HepG2 (cell line): ENCODE data around the gene THRAP3.

Experiments
- ARID2 ChIP-seq: sonication (generic); formaldehyde crosslinking; IDR thresholded peaks from 2 replicates; pipeline ENCODE4 v1.8.1; 2022; ENCODE audit warnings: mild to moderate bottlenecking, missing genetic modification reagents, borderline replicate concordance
- BCL3 ChIP-seq: sonication (generic); formaldehyde crosslinking; IDR thresholded peaks from 2 replicates; pipeline ENCODE4 v1.5.1; 2020; ENCODE audit warnings: mild to moderate bottlenecking, missing genetic modification reagents, moderate library complexity
- CTCF ChIP-seq: sonication (generic); formaldehyde crosslinking; IDR thresholded peaks from 2 replicates; pipeline ENCODE4 v1.5.0; 2020; ENCODE audit warnings: mild to moderate bottlenecking, missing genetic modification reagents, moderate library complexity
- MIER3 ChIP-seq: IDR thresholded peaks from 2 replicates; pipeline ENCODE4 v1.6.1; 2016; ENCODE audit warnings: missing compliant biosample characterization, borderline replicate concordance
- PHF8 ChIP-seq: sonication (generic); formaldehyde crosslinking; IDR thresholded peaks from 2 replicates; pipeline ENCODE4 v1.5.0; 2020; ENCODE audit warnings: missing genetic modification reagents
- POLR2A ChIP-seq, 2 experiments: IDR thresholded peaks; 2 replicates each; pipeline ENCODE4 v1.6.1; 2011; ENCODE audit warnings: low read depth in 2 of 2, low read length in 2 of 2, mild to moderate bottlenecking in 1 of 2, moderate library complexity in 1 of 2; ENCODE audit not compliant: insufficient read depth in 1 of 2
- SMAD9 ChIP-seq: sonication (generic); formaldehyde crosslinking; IDR thresholded peaks from 2 replicates; pipeline ENCODE4 v1.5.1; 2020; ENCODE audit warnings: mild to moderate bottlenecking, missing genetic modification reagents
- SMYD3 ChIP-seq: sonication (generic); formaldehyde crosslinking; IDR thresholded peaks from 2 replicates; pipeline ENCODE4 v1.8.1; 2023; ENCODE audit warnings: mild to moderate bottlenecking, missing genetic modification reagents
- SP2 ChIP-seq: sonication (generic); formaldehyde crosslinking; IDR thresholded peaks from 2 replicates; pipeline ENCODE4 v1.5.1; 2020; ENCODE audit warnings: mild to moderate bottlenecking, missing genetic modification reagents
- TCF7 ChIP-seq: sonication (generic); IDR thresholded peaks from 2 replicates; pipeline ENCODE4 v1.6.1; 2016; ENCODE audit warnings: antibody characterized with exemption, low read depth
- ZKSCAN5 ChIP-seq: sonication (generic); formaldehyde crosslinking; IDR thresholded peaks from 2 replicates; pipeline ENCODE4 v1.5.1; 2020; ENCODE audit warnings: mild to moderate bottlenecking, missing genetic modification reagents
- ZNF230 ChIP-seq: sonication (generic); formaldehyde crosslinking; IDR thresholded peaks from 2 replicates; pipeline ENCODE4 v1.4.0; 2020; ENCODE audit warnings: mild to moderate bottlenecking, missing genetic modification reagents
- ZNF549 ChIP-seq: sonication (generic); formaldehyde crosslinking; IDR thresholded peaks from 2 replicates; pipeline ENCODE4 v1.5.0; 2020; ENCODE audit warnings: missing genetic modification reagents

GRCh38 chr1:36307601-36308330 is 83.5 kb downstream of the THRAP3 start:
- TF ChIP-seq ZNF549 (no peak), SP2 (no peak), ZKSCAN5 (CRISPR knock-in tag) (no peak), SMAD9 (CRISPR knock-in tag) (no peak), CTCF (CRISPR knock-in tag) (no peak), PHF8 (CRISPR knock-in tag) (no peak), ZNF230 (CRISPR knock-in tag) (no peak), TCF7 (no peak), POLR2A (IDR thresholded peaks at IDR 0.05; ENCODE audit: insufficient read depth in 1 of 2, low read depth in 2 of 2, low read length in 2 of 2) (no peak), SMYD3 (no peak), BCL3 (no peak), MIER3 (CRISPR knock-in tag) (no peak), ARID2 (CRISPR knock-in tag) (no peak)
